ENCODE results near the gene GTF3C1.
A peak's percentile ranks its signal among the peaks of the same experiment; 100 is the strongest.
"Not testable (repeated sequence)": the region's sequence is repeated elsewhere in the genome, so short reads cannot be mapped to it uniquely, and the experiment has no call there.

Gene GTF3C1

GRCh38 chr16:27462846-27463682 is 86.6 kb downstream of the GTF3C1 start:
- DNase-seq: no peak

- DNase-seq: no peak
These were observed 87.4 kb downstream of the GTF3C1 start for GRCh38 chr16:27462200-27462845.

- DNase-seq: no peak
These were observed 88.1 kb downstream of the GTF3C1 start for GRCh38 chr16:27461483-27462171.

GRCh38 chr16:27460663-27461482 is 88.8 kb downstream of the GTF3C1 start:
- no peak for DNase-seq

- no peak for DNase-seq
These were observed 89.5 kb downstream of the GTF3C1 start for GRCh38 chr16:27460213-27460612.

- no peak for DNase-seq
These were observed 90.6 kb downstream of the GTF3C1 start for GRCh38 chr16:27458987-27459688.

- DNase-seq: no peak
These were observed 91.5 kb downstream of the GTF3C1 start for GRCh38 chr16:27458258-27458657.

- not testable (repeated sequence) for DNase-seq
These were observed 92.2 kb downstream of the GTF3C1 start for GRCh38 chr16:27457605-27457900.

- DNase-seq: no peak
These were observed 94.0 kb downstream of the GTF3C1 start for GRCh38 chr16:27455700-27456099.

- no peak for DNase-seq
These were observed 96.3 kb downstream of the GTF3C1 start for GRCh38 chr16:27453494-27453825.

GRCh38 chr16:27452569-27453493 is 96.9 kb downstream of the GTF3C1 start:
- no peak for DNase-seq

GRCh38 chr16:27450196-27450549 is 99.5 kb downstream of the GTF3C1 start:
- no peak for DNase-seq

- DNase-seq: peak; percentile 87
These were observed 100.1 kb downstream of the GTF3C1 start for GRCh38 chr16:27449434-27450195.

- no peak for DNase-seq
These were observed 100.9 kb downstream of the GTF3C1 start for GRCh38 chr16:27448532-27449433.

- no peak for DNase-seq
These were observed 102.4 kb downstream of the GTF3C1 start for GRCh38 chr16:27447301-27447700.

GRCh38 chr16:27446721-27447120 is 103.0 kb downstream of the GTF3C1 start:
- DNase-seq: peak; percentile 88

- DNase-seq: no peak
These were observed 104.1 kb downstream of the GTF3C1 start for GRCh38 chr16:27445502-27446175.

- DNase-seq: no peak
These were observed 105.2 kb downstream of the GTF3C1 start for GRCh38 chr16:27444470-27444869.

GRCh38 chr16:27444015-27444414 is 105.7 kb downstream of the GTF3C1 start:
- no peak for DNase-seq

All from CD4-positive, alpha-beta T cell treated with Interleukin-21 for 1 hour (primary cell).